ENCODE results near the gene ACE.

DNA sequence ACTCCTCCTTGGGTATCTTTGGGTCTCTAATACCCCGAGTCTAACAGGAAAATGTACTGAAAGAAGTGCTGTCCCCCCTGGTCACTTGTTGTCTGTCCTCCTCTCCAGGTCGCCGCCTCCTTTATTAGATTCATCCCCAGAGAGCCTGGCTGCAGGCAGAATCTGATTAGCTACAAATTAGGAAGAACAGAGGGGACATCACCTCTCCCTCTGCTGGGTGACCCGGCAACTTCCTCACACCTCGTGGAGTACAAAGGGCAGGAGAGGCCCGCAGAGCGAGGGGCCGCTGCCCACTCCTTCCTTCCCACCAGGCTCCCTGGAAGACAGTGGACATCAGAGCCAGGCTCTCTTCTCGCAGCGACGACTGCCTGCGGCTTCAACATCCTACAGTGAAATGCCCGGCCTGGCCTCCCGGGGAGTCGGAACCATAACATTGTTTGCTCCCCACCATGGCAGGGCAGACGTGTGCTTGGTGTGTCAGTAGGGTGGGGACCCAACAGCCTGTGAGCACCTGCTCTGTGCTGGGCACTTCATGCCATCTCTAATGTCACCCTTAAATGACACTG lies 36.0 kb upstream of the ACE start:
- TF ChIP-seq POLR2A (IDR thresholded peaks at IDR 0.05) (no peak), POLR2AphosphoS5 (IDR thresholded peaks at IDR 0.05; ENCODE audit: insufficient read depth in 1 of 2, low read depth in 1 of 2) (no peak)
